GM12878 (cell line): ENCODE results near the gene YPEL3. TPM values are rescaled to one million over a fixed set of nuclear protein-coding genes. Genes with fewer than 3 reads are reported as not detected.

Source experiments
- ATAC-seq: fragments of 200-7000 bp; cut with Tn5 transposase; 3 replicates; pipeline ENCODE4 v1.9.1; 2020; ENCODE audit warnings: mild to moderate bottlenecking, moderate library complexity
- BruUV-seq: library from RNA; stranded (reverse); fragments of 400-500 nt; replicated peaks from 2 replicates; lab custom pipeline; 2021; lab: Mats Ljungman, UMichigan
- CTCF ChIA-PET: fragments of 300-600 bp; sonication (Branson Sonifier 250); formaldehyde crosslinking; extraction: SDS; loops from one replicate; lab custom pipeline; 2021; ENCODE audit warnings: inconsistent platforms; lab: Yijun Ruan, JAX
- POLR2A ChIA-PET: fragments of 350-600 bp; formaldehyde crosslinking; extraction: SDS; loops from one replicate; lab custom pipeline; 2021; ENCODE audit warnings: inconsistent platforms; lab: Charles Lee
- RAD21 ChIA-PET: fragments of 300-600 bp; sonication (Branson Sonifier 250); formaldehyde crosslinking; loops from one replicate; lab custom pipeline; 2023; ENCODE audit warnings: antibody characterized with exemption; ENCODE audit not compliant: unreplicated experiment; lab: Charles Lee
- SMC1A ChIA-PET: fragments of 300-600 bp; sonication (Branson Sonifier 250); formaldehyde crosslinking; loops from one replicate; lab custom pipeline; 2023; ENCODE audit not compliant: unreplicated experiment, uncharacterized antibody; lab: Charles Lee
- DNase-seq: peaks from one replicate; pipeline ENCODE4 v3.0.0-alpha.2; 2011; ENCODE audit warnings: low read depth, low spot score
- FAIRE-seq: peaks from 3 replicates; lab custom pipeline; 2011; peaks lifted over from hg19 to GRCh38; lab: Jason Lieb, UNC
- H2AFZ ChIP-seq: 2 replicates; pipeline ENCODE4 v1.6.0; 2011; ENCODE audit warnings: low read depth, low read length, control low read depth; ENCODE audit not compliant: control insufficient read depth
- H3K27ac ChIP-seq: 2 replicates; pipeline ENCODE4 v1.5.1; 2011; ENCODE audit warnings: control low read depth; ENCODE audit not compliant: control insufficient read depth, insufficient read depth
- H3K27me3 ChIP-seq, 2 experiments: replicated peaks in 1 of 2; 2 replicates each; pipeline versions ENCODE4 v1.6.0 to v1.6.1; 2011; ENCODE audit warnings: low read length in 1 of 2; ENCODE audit not compliant: control insufficient read depth in 2 of 2, insufficient read depth in 2 of 2
- H3K36me3 ChIP-seq, 2 experiments: 2 replicates each; pipeline ENCODE4 v1.5.1; 2011; ENCODE audit warnings: low read length in 1 of 2; ENCODE audit not compliant: control insufficient read depth in 2 of 2, insufficient read depth in 2 of 2
- H3K4me1 ChIP-seq: 2 replicates; pipeline ENCODE4 v1.6.1; 2011; ENCODE audit warnings: mild to moderate bottlenecking, low read length, moderate library complexity, mixed read lengths; ENCODE audit not compliant: control insufficient read depth, insufficient read depth
- H3K4me2 ChIP-seq: 2 replicates; pipeline ENCODE4 v1.6.0; 2011; ENCODE audit warnings: control low read depth; ENCODE audit not compliant: control insufficient read depth, insufficient read depth
- H3K4me3 ChIP-seq: fragments of 200-600 bp; sonication (generic); 2 replicates; pipeline ENCODE4 v1.5.1; 2016
- H3K79me2 ChIP-seq: 2 replicates; pipeline ENCODE4 v1.6.0; 2011; ENCODE audit warnings: low read length; ENCODE audit not compliant: control insufficient read depth, insufficient read depth
- H3K9ac ChIP-seq: 2 replicates; pipeline ENCODE4 v1.8.0; 2011; ENCODE audit warnings: low read length, control low read depth, mixed read lengths; ENCODE audit not compliant: control insufficient read depth, insufficient read depth
- H3K9me3 ChIP-seq: replicated peaks from 3 replicates; pipeline ENCODE4 v1.5.1; 2011; ENCODE audit warnings: mild to moderate bottlenecking, low read length; ENCODE audit not compliant: control insufficient read depth, insufficient read depth
- H4K20me1 ChIP-seq: 2 replicates; pipeline ENCODE4 v1.6.0; 2011; ENCODE audit not compliant: control insufficient read depth, insufficient read depth
- CTCF ChIP-seq, 3 experiments: IDR thresholded peaks in 2 of 3; conservative IDR thresholded peaks in 1 of 3; 2 replicates each; pipeline ENCODE4 v1.5.1; 2011; ENCODE audit warnings: low read depth in 3 of 3, low read length in 3 of 3, mild to moderate bottlenecking in 3 of 3, control low read depth in 2 of 3, moderate library complexity in 2 of 3, inconsistent platforms in 1 of 3, mixed read lengths in 1 of 3; ENCODE audit not compliant: control insufficient read depth in 2 of 3, insufficient read depth in 1 of 3; ENCODE audit errors: extremely low read depth in 1 of 3
- EED ChIP-seq: sonication (generic); IDR thresholded peaks from 2 replicates; pipeline ENCODE4 v1.6.1; 2016; ENCODE audit warnings: antibody characterized with exemption, low read depth
- IKZF1 ChIP-seq: fragments of 450-650 bp; conservative IDR thresholded peaks from 2 replicates; pipeline ENCODE4 v1.6.1; 2017; ENCODE audit warnings: antibody characterized with exemption, mild to moderate bottlenecking
- IKZF2 ChIP-seq, 2 experiments: fragments of 450-650 bp; IDR thresholded peaks; 2 replicates each; pipeline ENCODE4 v1.6.1; 2017; ENCODE audit warnings: mild to moderate bottlenecking in 2 of 2, moderate library complexity in 2 of 2
- RAD21 ChIP-seq: IDR thresholded peaks from 2 replicates; pipeline ENCODE4 v1.6.1; 2011; ENCODE audit warnings: mild to moderate bottlenecking, low read depth, low read length, moderate library complexity; ENCODE audit not compliant: insufficient read depth
- SMARCA5 ChIP-seq: fragments of 450-650 bp; IDR thresholded peaks from 2 replicates; pipeline ENCODE4 v1.6.1; 2017; ENCODE audit warnings: mild to moderate bottlenecking
- SMC3 ChIP-seq: IDR thresholded peaks from 2 replicates; pipeline ENCODE4 v1.6.1; 2011; ENCODE audit warnings: low read length, improper control_type of control experiment, borderline replicate concordance
- SREBF2 ChIP-seq: IDR thresholded peaks from 2 replicates; pipeline ENCODE4 v1.6.1; 2012; ENCODE audit warnings: mild to moderate bottlenecking, low read length
- SRF ChIP-seq, 2 experiments: IDR thresholded peaks; 2 replicates each; pipeline ENCODE4 v1.6.1; 2011; ENCODE audit warnings: low read depth in 2 of 2, low read length in 2 of 2, mild to moderate bottlenecking in 1 of 2, moderate library complexity in 1 of 2
- SUPT20H ChIP-seq: IDR thresholded peaks from 2 replicates; pipeline ENCODE4 v1.6.1; 2011; ENCODE audit warnings: low read depth, mild to moderate bottlenecking, low read length, moderate library complexity, borderline replicate concordance; ENCODE audit not compliant: control insufficient read depth
- WRNIP1 ChIP-seq: IDR thresholded peaks from 2 replicates; pipeline ENCODE4 v1.6.1; 2011; ENCODE audit warnings: low read depth, low read length, improper control_type of control experiment, borderline replicate concordance
- YY1 ChIP-seq: IDR thresholded peaks from 2 replicates; pipeline ENCODE4 v1.6.1; 2011; ENCODE audit warnings: low read depth, mild to moderate bottlenecking, low read length
- ZBTB33 ChIP-seq: fragments of 450-650 bp; IDR thresholded peaks from 2 replicates; pipeline ENCODE4 v1.6.1; 2017; ENCODE audit warnings: mild to moderate bottlenecking
- WGBS: methylation state at CpG from one replicate; pipeline ENCODE4 v1.1.6; 2016; ENCODE audit warnings: low lambda C conversion rate; ENCODE audit not compliant: insufficient replicate concordance, insufficient coverage; ENCODE audit errors: missing lambda C conversion rate; 5-methylcytosine and 5-hydroxymethylcytosine counted together
- in situ Hi-C: fragments of 300-500 bp; cut with MboI; formaldehyde crosslinking; loops from 9 replicates; pipeline ENCODE4 v1.14.3; 2018; ENCODE audit warnings: mixed read lengths
- intact Hi-C: fragments of 100-400 bp; cut with micrococcal nuclease; formaldehyde crosslinking; loops from one replicate; pipeline ENCODE4 v1.14.2; 2022; ENCODE audit not compliant: unreplicated experiment
- polyA plus RNA-seq, 11 experiments: library from polyadenylated mRNA; depleted of rRNA in 4 of 11; unstranded in 6 of 11; stranded (reverse) in 5 of 11; fragments of >200 nt; fragmentation: Nextera tagmentation in 4 of 11; fragmentation: Illumina TruSeq in 1 of 11; extraction: Ambion mirVana in 4 of 11; extraction: Trizol in 1 of 11; gene quantifications; 1 replicate in 1 of 11; 2 replicates in 10 of 11; pipeline versions ENCODE4 v1.2.1 to v1.2.3, GENCODE V29; 2011 to 2016; ENCODE audit warnings: inconsistent platforms in 2 of 11, missing spikeins in 2 of 11, low read depth in 1 of 11
- total RNA-seq, 4 experiments: library from RNA; depleted of rRNA in 3 of 4; stranded (reverse); fragments of >200 nt in 3 of 4; fragmentation: Illumina TruSeq in 1 of 4; extraction: Trizol in 1 of 4; gene quantifications; 2 replicates each; pipeline versions ENCODE4 v1.2.1 to v1.2.3, GENCODE V29; 2013 to 2021

YPEL3 gene
- total and polyA plus RNA-seq, 10 of the 15 experiments (the other 5 are each of a cell fraction or from before 2014, with no cell fraction given): 1.3 to 22.0 (median 12.1) TPM

DNA sequence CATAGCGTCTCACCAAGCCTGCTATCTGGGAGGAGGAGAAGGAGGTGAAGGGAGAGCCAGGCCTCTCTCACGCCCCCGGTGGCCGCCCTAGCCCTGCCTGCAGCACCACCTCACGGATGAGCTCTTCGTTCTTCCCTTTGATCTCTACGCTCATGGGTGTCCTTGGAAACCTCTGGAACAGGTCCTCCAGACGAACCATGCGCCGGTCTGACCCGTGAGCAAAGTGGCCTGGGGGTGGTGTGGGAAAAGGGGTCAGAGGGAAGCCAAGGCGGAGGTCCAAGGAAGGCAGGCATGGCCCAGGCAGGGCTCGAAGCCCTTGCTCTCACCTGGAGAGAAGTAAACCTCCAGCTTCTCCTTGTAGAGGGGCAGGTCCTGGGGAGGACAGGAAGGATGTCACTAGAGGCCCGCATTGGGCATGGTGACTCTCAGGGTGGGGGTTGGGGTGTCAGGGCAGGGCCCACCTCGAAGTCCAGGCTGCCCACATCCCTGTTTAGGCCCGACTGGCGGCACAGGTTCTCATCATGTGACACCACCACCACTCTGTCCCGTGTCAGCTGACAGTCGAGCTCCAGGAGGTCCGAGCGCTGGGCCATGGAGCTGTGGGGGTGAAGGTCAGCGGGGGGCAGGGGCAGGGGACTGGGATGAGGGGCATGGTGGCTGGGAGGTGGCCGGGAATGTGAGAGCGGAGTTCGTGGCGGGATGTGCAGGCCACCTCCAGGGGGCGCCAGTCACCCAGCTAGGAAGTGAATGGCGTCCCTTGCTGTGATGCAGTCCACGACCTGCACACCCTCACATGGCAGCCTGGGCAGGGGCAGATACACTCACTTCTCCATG lies 16.4 kb upstream of the YPEL3 start:
- DNase-seq: no peak
- H3K9ac ChIP-seq: no peak overlapping the region
- no peaks in the 10 kb centered on the region for H3K27me3 ChIP-seq
- ChIA-PET CTCF (interaction anchor here (0.7 to 3.0 kb wide), 11 partner anchors 9 to 296 kb away, joined by 3 to 22 read pairs (median 7); partner anchors contain the start of genes CORO1A, MAPK3, TBX6 and ZNF771), RAD21 (interaction anchor here (0.7 to 3.0 kb wide), 7 partner anchors 8 to 71 kb away, joined by 3 to 13 read pairs (median 3); partner anchors contain the start of genes CORO1A and TBX6), POLR2A (interaction anchor here (0.9 kb wide), 1 partner anchor 297 kb away, joined by 4 read pairs; no protein-coding TSS in a partner anchor), SMC1A (interaction anchor here (0.7 to 1.6 kb wide), 4 partner anchors 9 to 232 kb away, joined by 3 to 6 read pairs (median 3); partner anchors contain the start of gene TBX6)
- no peak overlapping the region for H2AFZ ChIP-seq
- H3K4me3 ChIP-seq: no peak overlapping the region
- TF ChIP-seq SMC3 (peak; percentile 64), SUPT20H (no peak), IKZF1 (0 out of 2 replicates have a peak, but pooled peaks have one; percentile 32), RAD21 (peak; percentile 61), IKZF2 (IDR thresholded peaks at IDR 0.05) (0 out of 4 replicates have a peak, but pooled peaks of 1 of the 2 experiments have one; percentile 12), SREBF2 (no peak), CTCF (IDR thresholded peaks at IDR 0.05 in 2 of 3, conservative IDR thresholded peaks at IDR 0.05 in 1 of 3; ENCODE audit: control insufficient read depth in 2 of 3, extremely low read depth in 1 of 3, insufficient read depth in 1 of 3, low read depth in 3 of 3, low read length in 3 of 3) (peak; percentile 75 to 87 (median 76)), YY1 (peak; percentile 91), ZBTB33 (peak; percentile 97), WRNIP1 (no peak), SRF (IDR thresholded peaks at IDR 0.05; ENCODE audit: low read depth in 2 of 2, low read length in 2 of 2) (0 out of 4 replicates have a peak, but pooled peaks of 1 of the 2 experiments have one; percentile 4), SMARCA5 (peak; percentile 98), EED (peak; percentile 34; the same call in 1 of the 2 replicates)
- H4K20me1 ChIP-seq: no peaks in the 10 kb centered on the region
- no peaks in the 10 kb centered on the region for H3K9me3 ChIP-seq
- FAIRE-seq: peak; percentile 61
- intact Hi-C loops: no loop called here
- no peak overlapping the region for H3K27ac ChIP-seq
- in situ Hi-C loops: no loop called here
- H3K36me3 ChIP-seq: no peaks in the 10 kb centered on the region
- peaks cover 2% of the 10 kb centered on the region for H3K4me1 ChIP-seq
- 34% methylated on average over 25 of the region's 29 CpGs for WGBS
- BruUV-seq: no TSS peak
- ATAC-seq: peak; percentile 93
- no peak overlapping the region for H3K4me2 ChIP-seq
- no peaks in the 10 kb centered on the region for H3K79me2 ChIP-seq
